ENCODE data around the gene TSPEAR.
"Not testable (repeated sequence)": the region's sequence is repeated elsewhere in the genome, so short reads cannot be mapped to it uniquely, and the experiment has no call there.

TSPEAR gene

GRCh38 chr21:44702111-44702972, 9.0 kb downstream of the TSPEAR start:
- DNase-seq (ENCODE audit: low read depth, low spot score) = no peak

- no peak for DNase-seq (ENCODE audit: low read depth, low spot score)
Measured at GRCh38 chr21:44701541-44701940, 9.8 kb downstream of the TSPEAR start.

GRCh38 chr21:44701023-44701400, 10.4 kb downstream of the TSPEAR start:
- DNase-seq (ENCODE audit: low read depth, low spot score) = no peak

- no peak for DNase-seq (ENCODE audit: low read depth, low spot score)
Measured at GRCh38 chr21:44700101-44701022, 11.0 kb downstream of the TSPEAR start.

GRCh38 chr21:44699502-44700001, 11.8 kb downstream of the TSPEAR start:
- no peak for DNase-seq (ENCODE audit: low read depth, low spot score)

- DNase-seq (ENCODE audit: low read depth, low spot score) = no peak
Measured at GRCh38 chr21:44697811-44698734, 13.3 kb downstream of the TSPEAR start.

- not testable (repeated sequence) for DNase-seq (ENCODE audit: low read depth, low spot score)
Measured at GRCh38 chr21:44697172-44697810, 14.1 kb downstream of the TSPEAR start, which contains the start of gene KRTAP10-12. TSS of gene KRTAP10-12 (plus strand) at chr21:44697172. CDS start at chr21:44697202, 30 bp downstream.

GRCh38 chr21:44696572-44696971, 14.8 kb downstream of the TSPEAR start:
- no peak for DNase-seq (ENCODE audit: low read depth, low spot score)

- no peak for DNase-seq (ENCODE audit: low read depth, low spot score)
Measured at GRCh38 chr21:44695641-44696040, 15.7 kb downstream of the TSPEAR start.

GRCh38 chr21:44695184-44695583, 16.2 kb downstream of the TSPEAR start:
- no peak for DNase-seq (ENCODE audit: low read depth, low spot score)

- no peak for DNase-seq (ENCODE audit: low read depth, low spot score)
Measured at GRCh38 chr21:44694776-44695175, 16.6 kb downstream of the TSPEAR start.

- no peak for DNase-seq (ENCODE audit: low read depth, low spot score)
Measured at GRCh38 chr21:44692798-44693512, 18.4 kb downstream of the TSPEAR start.

GRCh38 chr21:44691686-44692085, 19.7 kb downstream of the TSPEAR start:
- no peak for DNase-seq (ENCODE audit: low read depth, low spot score)

GRCh38 chr21:44689740-44690139, 21.6 kb downstream of the TSPEAR start:
- not testable (repeated sequence) for DNase-seq (ENCODE audit: low read depth, low spot score)

GRCh38 chr21:44687671-44688070, 23.7 kb downstream of the TSPEAR start:
- no peak for DNase-seq (ENCODE audit: low read depth, low spot score)

- DNase-seq (ENCODE audit: low read depth, low spot score) = no peak
Measured at GRCh38 chr21:44686843-44687561, 24.4 kb downstream of the TSPEAR start.

- no peak for DNase-seq (ENCODE audit: low read depth, low spot score)
Measured at GRCh38 chr21:44686000-44686781, 25.2 kb downstream of the TSPEAR start.

- DNase-seq (ENCODE audit: low read depth, low spot score) = not testable (repeated sequence)
Measured at GRCh38 chr21:44685050-44685449, 26.3 kb downstream of the TSPEAR start.
